GM23338 (cell line): Measurements from ENCODE around the gene CNNM3. TPM values are rescaled to one million over a fixed set of nuclear protein-coding genes. Genes with fewer than 3 reads are reported as not detected.

ENCODE experiments used
- ATAC-seq: fragments of 200-7000 bp; cut with Tn5 transposase; 3 replicates; pipeline ENCODE4 v1.9.1; 2020
- DNase-seq: peaks from one replicate; pipeline ENCODE4 v3.0.0-alpha.2; 2015; ENCODE audit warnings: low spot score
- H2AFZ ChIP-seq: fragments of 200-600 bp; sonication (generic); 2 replicates; pipeline ENCODE4 v1.8.0; 2016; ENCODE audit warnings: antibody characterized with exemption, mild to moderate bottlenecking, moderate library complexity
- H3F3A ChIP-seq: fragments of 200-600 bp; sonication (generic); replicated peaks from 2 replicates; pipeline ENCODE4 v1.8.0; 2017; ENCODE audit warnings: antibody characterized with exemption, mixed run types, low read depth
- H3K27ac ChIP-seq: fragments of 200-600 bp; sonication (generic); 2 replicates; pipeline ENCODE4 v1.6.1; 2016; ENCODE audit warnings: low read depth
- H3K27me3 ChIP-seq: fragments of 200-600 bp; sonication (generic); 2 replicates; pipeline ENCODE4 v1.8.0; 2016; ENCODE audit warnings: mild to moderate bottlenecking, mixed run types, moderate library complexity; ENCODE audit not compliant: insufficient read depth
- H3K36me3 ChIP-seq: fragments of 200-600 bp; sonication (generic); 2 replicates; pipeline ENCODE4 v1.8.0; 2016; ENCODE audit warnings: mild to moderate bottlenecking; ENCODE audit not compliant: insufficient read depth
- H3K4me1 ChIP-seq: fragments of 200-600 bp; sonication (generic); 2 replicates; pipeline ENCODE4 v1.8.0; 2016; ENCODE audit warnings: mild to moderate bottlenecking, moderate library complexity; ENCODE audit not compliant: insufficient read depth
- H3K4me2 ChIP-seq: fragments of 200-600 bp; sonication (generic); 2 replicates; pipeline ENCODE4 v1.7.1; 2017; ENCODE audit warnings: mixed run types
- H3K4me3 ChIP-seq: fragments of 200-600 bp; sonication (generic); 2 replicates; pipeline ENCODE4 v1.6.1; 2016; ENCODE audit warnings: mixed run types
- H3K79me2 ChIP-seq: fragments of 200-600 bp; sonication (generic); replicated peaks from 2 replicates; pipeline ENCODE4 v1.8.0; 2017; ENCODE audit warnings: mild to moderate bottlenecking; ENCODE audit not compliant: insufficient read depth
- H3K9me2 ChIP-seq: fragments of 200-600 bp; sonication (generic); 2 replicates; pipeline ENCODE4 v1.8.0; 2017; ENCODE audit not compliant: insufficient read depth
- H4K20me1 ChIP-seq: fragments of 200-600 bp; sonication (generic); replicated peaks from 2 replicates; pipeline ENCODE4 v1.8.0; 2017; ENCODE audit warnings: mild to moderate bottlenecking; ENCODE audit not compliant: insufficient read depth
- H3K27ac Mint-ChIP-seq: 2 replicates; pipeline ENCODE4 v1.8.0; 2020; ENCODE audit warnings: inconsistent platforms, mild to moderate bottlenecking, moderate library complexity, mixed read lengths
- H3K27me3 Mint-ChIP-seq: 3 replicates; pipeline ENCODE4 v1.8.0; 2022; ENCODE audit warnings: low read depth, mild to moderate bottlenecking, moderate library complexity, mixed read lengths, inconsistent platforms; ENCODE audit not compliant: insufficient read depth, poor library complexity
- H3K36me3 Mint-ChIP-seq: 3 replicates; pipeline ENCODE4 v1.8.0; 2021; ENCODE audit warnings: low read depth, mild to moderate bottlenecking, inconsistent platforms, moderate library complexity, mixed read lengths
- H3K4me1 Mint-ChIP-seq: 3 replicates; pipeline ENCODE4 v1.8.0; 2020; ENCODE audit warnings: mild to moderate bottlenecking, inconsistent platforms, mixed read lengths
- H3K4me3 Mint-ChIP-seq: 3 replicates; pipeline ENCODE4 v1.8.0; 2021; ENCODE audit warnings: moderate library complexity, mild to moderate bottlenecking, inconsistent platforms, mixed read lengths
- H3K9me3 Mint-ChIP-seq: 3 replicates; pipeline ENCODE4 v1.8.0; 2020; ENCODE audit warnings: moderate library complexity, mild to moderate bottlenecking, inconsistent platforms, mixed read lengths
- CREB1 ChIP-seq: fragments of 250-450 bp; sonication (Bioruptor Pico); IDR thresholded peaks from 2 replicates; pipeline ENCODE4 v1.5.0; 2020; ENCODE audit warnings: low read depth, mild to moderate bottlenecking, moderate library complexity
- EZH2 ChIP-seq: fragments of 200-600 bp; sonication (generic); IDR thresholded peaks from one replicate; pipeline ENCODE4 v1.8.0; 2017; ENCODE audit warnings: antibody characterized with exemption, mild to moderate bottlenecking, low read depth; ENCODE audit not compliant: unreplicated experiment
- NANOG ChIP-seq: IDR thresholded peaks from 2 replicates; pipeline ENCODE4 v1.6.1; 2016; ENCODE audit warnings: antibody characterized with exemption, borderline replicate concordance
- STAT1 ChIP-seq: IDR thresholded peaks from one replicate; pipeline ENCODE4 v1.6.1; 2016; ENCODE audit warnings: antibody characterized with exemption; ENCODE audit not compliant: unreplicated experiment
- polyA plus RNA-seq: library from polyadenylated mRNA; unstranded; fragments of >200 nt; fragmentation: Nextera tagmentation; extraction: Ambion mirVana; gene quantifications from 2 replicates; pipeline ENCODE4 v1.2.1, GENCODE V29; 2016
- total RNA-seq: library from RNA; depleted of rRNA; stranded (reverse); fragments of >200 nt; shearing (Covaris generic); gene quantifications from 2 replicates; pipeline ENCODE4 v1.2.3, GENCODE V29; 2014
- TF ChIP-seq, protein P1 (sequence below): fragments of 250-450 bp; sonication (Bioruptor Pico); IDR thresholded peaks from 2 replicates; pipeline ENCODE4 v1.5.0; 2020; ENCODE audit warnings: mild to moderate bottlenecking, moderate library complexity
- TF ChIP-seq, protein P2 (sequence below): IDR thresholded peaks from 2 replicates; pipeline ENCODE4 v1.6.1; 2016; ENCODE audit warnings: antibody characterized with exemption
- TF ChIP-seq, protein P3 (sequence below): IDR thresholded peaks from one replicate; pipeline ENCODE4 v1.6.1; 2018; ENCODE audit warnings: antibody characterized with exemption; ENCODE audit not compliant: unreplicated experiment

CNNM3 gene
- total and polyA plus RNA-seq, 2 experiments from 2014 or later, result 5.3 to 25.7 TPM

DNA sequence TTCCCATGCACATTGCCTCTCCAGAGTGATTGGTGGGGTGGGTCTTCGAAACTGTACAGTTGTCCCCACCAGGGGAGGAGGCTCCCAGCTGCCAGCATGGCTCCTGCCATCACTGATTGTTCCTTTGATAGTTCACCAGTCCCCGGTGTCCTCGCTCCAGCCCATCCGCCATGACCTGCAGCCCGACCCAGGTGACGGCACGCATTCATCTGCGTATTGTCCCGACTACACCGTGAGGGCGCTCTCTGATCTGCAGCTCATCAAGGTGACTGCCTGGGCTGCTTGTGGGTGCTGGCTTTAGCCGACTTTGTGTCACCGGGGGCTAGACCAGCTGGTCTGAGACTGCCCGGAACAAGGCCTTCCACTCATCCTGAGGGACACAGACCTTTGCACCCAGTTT is 12.4 kb downstream of the CNNM3 start (continued):
- TF ChIP-seq NANOG, result no peak

DNA sequence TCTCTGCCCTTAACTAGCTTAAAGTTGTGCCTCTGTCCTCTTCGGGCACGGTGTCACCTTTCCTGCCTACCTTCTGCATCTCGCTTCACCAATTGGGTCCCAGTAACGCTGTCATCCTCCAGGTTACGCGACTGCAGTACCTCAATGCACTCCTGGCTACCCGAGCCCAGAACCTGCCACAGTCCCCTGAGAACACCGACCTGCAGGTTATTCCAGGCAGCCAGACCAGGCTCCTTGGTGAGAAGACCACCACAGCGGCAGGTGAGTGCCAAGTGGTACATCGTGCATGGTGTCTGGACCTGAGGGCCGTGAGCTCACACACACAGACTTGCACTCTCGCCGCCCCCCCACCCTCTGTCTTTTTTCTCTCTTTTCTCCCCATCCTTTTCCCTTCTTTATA is 12.8 kb downstream of the CNNM3 start:
- H3K27me3 Mint-ChIP-seq, result peaks cover 12% of the 10 kb centered on the region
- peaks cover 21% of the 10 kb centered on the region; the same call in 1 of the 2 replicates for H3F3A ChIP-seq
- peaks cover 18% of the 10 kb centered on the region; the same call in 1 of the 2 replicates for H3K36me3 ChIP-seq
- peaks cover 22% of the 10 kb centered on the region for H3K4me1 Mint-ChIP-seq
- H3K27ac ChIP-seq, result no peak overlapping the region
- ATAC-seq, result no peak
- TF ChIP-seq, protein P1, sequence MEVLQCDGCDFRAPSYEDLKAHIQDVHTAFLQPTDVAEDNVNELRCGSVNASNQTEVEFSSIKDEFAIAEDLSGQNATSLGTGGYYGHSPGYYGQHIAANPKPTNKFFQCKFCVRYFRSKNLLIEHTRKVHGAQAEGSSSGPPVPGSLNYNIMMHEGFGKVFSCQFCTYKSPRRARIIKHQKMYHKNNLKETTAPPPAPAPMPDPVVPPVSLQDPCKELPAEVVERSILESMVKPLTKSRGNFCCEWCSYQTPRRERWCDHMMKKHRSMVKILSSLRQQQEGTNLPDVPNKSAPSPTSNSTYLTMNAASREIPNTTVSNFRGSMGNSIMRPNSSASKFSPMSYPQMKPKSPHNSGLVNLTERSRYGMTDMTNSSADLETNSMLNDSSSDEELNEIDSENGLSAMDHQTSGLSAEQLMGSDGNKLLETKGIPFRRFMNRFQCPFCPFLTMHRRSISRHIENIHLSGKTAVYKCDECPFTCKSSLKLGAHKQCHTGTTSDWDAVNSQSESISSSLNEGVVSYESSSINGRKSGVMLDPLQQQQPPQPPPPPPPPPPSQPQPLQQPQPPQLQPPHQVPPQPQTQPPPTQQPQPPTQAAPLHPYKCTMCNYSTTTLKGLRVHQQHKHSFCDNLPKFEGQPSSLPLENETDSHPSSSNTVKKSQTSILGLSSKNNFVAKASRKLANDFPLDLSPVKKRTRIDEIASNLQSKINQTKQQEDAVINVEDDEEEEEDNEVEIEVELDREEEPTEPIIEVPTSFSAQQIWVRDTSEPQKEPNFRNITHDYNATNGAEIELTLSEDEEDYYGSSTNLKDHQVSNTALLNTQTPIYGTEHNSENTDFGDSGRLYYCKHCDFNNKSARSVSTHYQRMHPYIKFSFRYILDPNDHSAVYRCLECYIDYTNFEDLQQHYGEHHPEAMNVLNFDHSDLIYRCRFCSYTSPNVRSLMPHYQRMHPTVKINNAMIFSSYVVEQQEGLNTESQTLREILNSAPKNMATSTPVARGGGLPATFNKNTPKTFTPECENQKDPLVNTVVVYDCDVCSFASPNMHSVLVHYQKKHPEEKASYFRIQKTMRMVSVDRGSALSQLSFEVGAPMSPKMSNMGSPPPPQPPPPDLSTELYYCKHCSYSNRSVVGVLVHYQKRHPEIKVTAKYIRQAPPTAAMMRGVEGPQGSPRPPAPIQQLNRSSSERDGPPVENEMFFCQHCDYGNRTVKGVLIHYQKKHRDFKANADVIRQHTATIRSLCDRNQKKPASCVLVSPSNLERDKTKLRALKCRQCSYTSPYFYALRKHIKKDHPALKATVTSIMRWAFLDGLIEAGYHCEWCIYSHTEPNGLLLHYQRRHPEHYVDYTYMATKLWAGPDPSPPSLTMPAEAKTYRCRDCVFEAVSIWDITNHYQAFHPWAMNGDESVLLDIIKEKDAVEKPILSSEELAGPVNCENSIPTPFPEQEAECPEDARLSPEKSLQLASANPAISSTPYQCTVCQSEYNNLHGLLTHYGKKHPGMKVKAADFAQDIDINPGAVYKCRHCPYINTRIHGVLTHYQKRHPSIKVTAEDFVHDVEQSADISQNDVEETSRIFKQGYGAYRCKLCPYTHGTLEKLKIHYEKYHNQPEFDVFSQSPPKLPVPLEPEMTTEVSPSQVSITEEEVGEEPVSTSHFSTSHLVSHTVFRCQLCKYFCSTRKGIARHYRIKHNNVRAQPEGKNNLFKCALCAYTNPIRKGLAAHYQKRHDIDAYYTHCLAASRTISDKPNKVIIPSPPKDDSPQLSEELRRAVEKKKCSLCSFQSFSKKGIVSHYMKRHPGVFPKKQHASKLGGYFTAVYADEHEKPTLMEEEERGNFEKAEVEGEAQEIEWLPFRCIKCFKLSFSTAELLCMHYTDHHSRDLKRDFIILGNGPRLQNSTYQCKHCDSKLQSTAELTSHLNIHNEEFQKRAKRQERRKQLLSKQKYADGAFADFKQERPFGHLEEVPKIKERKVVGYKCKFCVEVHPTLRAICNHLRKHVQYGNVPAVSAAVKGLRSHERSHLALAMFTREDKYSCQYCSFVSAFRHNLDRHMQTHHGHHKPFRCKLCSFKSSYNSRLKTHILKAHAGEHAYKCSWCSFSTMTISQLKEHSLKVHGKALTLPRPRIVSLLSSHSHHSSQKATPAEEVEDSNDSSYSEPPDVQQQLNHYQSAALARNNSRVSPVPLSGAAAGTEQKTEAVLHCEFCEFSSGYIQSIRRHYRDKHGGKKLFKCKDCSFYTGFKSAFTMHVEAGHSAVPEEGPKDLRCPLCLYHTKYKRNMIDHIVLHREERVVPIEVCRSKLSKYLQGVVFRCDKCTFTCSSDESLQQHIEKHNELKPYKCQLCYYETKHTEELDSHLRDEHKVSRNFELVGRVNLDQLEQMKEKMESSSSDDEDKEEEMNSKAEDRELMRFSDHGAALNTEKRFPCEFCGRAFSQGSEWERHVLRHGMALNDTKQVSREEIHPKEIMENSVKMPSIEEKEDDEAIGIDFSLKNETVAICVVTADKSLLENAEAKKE, result no peak
- no peak for TF ChIP-seq CREB1 (CRISPR knock-in tag)
- TF ChIP-seq, protein P2, sequence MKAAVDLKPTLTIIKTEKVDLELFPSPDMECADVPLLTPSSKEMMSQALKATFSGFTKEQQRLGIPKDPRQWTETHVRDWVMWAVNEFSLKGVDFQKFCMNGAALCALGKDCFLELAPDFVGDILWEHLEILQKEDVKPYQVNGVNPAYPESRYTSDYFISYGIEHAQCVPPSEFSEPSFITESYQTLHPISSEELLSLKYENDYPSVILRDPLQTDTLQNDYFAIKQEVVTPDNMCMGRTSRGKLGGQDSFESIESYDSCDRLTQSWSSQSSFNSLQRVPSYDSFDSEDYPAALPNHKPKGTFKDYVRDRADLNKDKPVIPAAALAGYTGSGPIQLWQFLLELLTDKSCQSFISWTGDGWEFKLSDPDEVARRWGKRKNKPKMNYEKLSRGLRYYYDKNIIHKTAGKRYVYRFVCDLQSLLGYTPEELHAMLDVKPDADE, result no peak
- TF ChIP-seq STAT1, result no peak
- TF ChIP-seq EZH2, result no peak
- TF ChIP-seq, protein P3, sequence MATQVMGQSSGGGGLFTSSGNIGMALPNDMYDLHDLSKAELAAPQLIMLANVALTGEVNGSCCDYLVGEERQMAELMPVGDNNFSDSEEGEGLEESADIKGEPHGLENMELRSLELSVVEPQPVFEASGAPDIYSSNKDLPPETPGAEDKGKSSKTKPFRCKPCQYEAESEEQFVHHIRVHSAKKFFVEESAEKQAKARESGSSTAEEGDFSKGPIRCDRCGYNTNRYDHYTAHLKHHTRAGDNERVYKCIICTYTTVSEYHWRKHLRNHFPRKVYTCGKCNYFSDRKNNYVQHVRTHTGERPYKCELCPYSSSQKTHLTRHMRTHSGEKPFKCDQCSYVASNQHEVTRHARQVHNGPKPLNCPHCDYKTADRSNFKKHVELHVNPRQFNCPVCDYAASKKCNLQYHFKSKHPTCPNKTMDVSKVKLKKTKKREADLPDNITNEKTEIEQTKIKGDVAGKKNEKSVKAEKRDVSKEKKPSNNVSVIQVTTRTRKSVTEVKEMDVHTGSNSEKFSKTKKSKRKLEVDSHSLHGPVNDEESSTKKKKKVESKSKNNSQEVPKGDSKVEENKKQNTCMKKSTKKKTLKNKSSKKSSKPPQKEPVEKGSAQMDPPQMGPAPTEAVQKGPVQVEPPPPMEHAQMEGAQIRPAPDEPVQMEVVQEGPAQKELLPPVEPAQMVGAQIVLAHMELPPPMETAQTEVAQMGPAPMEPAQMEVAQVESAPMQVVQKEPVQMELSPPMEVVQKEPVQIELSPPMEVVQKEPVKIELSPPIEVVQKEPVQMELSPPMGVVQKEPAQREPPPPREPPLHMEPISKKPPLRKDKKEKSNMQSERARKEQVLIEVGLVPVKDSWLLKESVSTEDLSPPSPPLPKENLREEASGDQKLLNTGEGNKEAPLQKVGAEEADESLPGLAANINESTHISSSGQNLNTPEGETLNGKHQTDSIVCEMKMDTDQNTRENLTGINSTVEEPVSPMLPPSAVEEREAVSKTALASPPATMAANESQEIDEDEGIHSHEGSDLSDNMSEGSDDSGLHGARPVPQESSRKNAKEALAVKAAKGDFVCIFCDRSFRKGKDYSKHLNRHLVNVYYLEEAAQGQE, result no peak
- no peak overlapping the region for H3K27ac Mint-ChIP-seq
- peaks cover 6% of the 10 kb centered on the region for H4K20me1 ChIP-seq
- H3K4me3 ChIP-seq, result no peak overlapping the region
- H2AFZ ChIP-seq, result no peak overlapping the region
- H3K9me2 ChIP-seq, result no peaks in the 10 kb centered on the region
- peaks cover 9% of the 10 kb centered on the region for H3K79me2 ChIP-seq
- H3K9me3 Mint-ChIP-seq, result no peaks in the 10 kb centered on the region
- no peaks in the 10 kb centered on the region for H3K27me3 ChIP-seq
- no peak overlapping the region for H3K4me2 ChIP-seq
- no peak for DNase-seq
- H3K36me3 Mint-ChIP-seq, result peaks cover 84% of the 10 kb centered on the region
- peaks cover 18% of the 10 kb centered on the region for H3K4me1 ChIP-seq
- no peak overlapping the region for H3K4me3 Mint-ChIP-seq
